Measurements from ENCODE around the gene BIN1. TPM values are rescaled to one million over a fixed set of nuclear protein-coding genes. Genes with fewer than 3 reads are reported as not detected.

The BIN1 gene
- total RNA-seq, 6 donors from 2014 or later = 32.3 to 57.0 (median 42.9) TPM

DNA sequence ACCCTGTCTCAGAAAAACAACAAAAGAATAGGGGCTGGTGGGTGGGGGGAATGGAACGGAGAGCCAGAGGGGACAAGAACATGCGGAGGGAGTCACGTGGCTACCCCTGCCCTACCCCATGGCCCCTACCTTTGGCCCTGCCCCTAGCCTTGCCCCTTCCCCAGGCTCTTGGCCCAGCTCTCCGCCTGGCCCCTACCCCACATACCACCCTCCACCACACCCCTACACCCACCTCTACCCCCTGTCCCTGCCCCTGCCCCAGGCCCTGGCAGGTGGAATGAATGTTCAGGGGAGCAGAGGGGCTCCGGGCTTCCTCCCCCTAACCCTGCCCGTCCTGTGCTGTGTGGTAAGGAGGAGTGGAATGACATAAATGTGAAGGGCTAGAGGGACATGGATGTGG, 15.1 kb downstream of the BIN1 start:
- H3K36me3 ChIP-seq = no peaks in the 10 kb centered on the region
- H3K4me1 ChIP-seq = peaks cover 20 to 40% (median 27%) of the 10 kb centered on the region in 4 donors
- no peak overlapping the region for H3K4me3 ChIP-seq
- DNase-seq (no peak), ATAC-seq (ENCODE audit: low FRiP score in 2 of 2) (no peak)
- H3K27ac ChIP-seq = no peak overlapping the region
- WGBS, 2 donors = 92 to 94% methylated on average over 5 to 6 of the region's 6 CpGs
- no peaks in the 10 kb centered on the region for H3K27me3 ChIP-seq
- no peak for TF ChIP-seq POLR2AphosphoS5 (IDR thresholded peaks at IDR 0.05)
- TF ChIP-seq, protein P1, sequence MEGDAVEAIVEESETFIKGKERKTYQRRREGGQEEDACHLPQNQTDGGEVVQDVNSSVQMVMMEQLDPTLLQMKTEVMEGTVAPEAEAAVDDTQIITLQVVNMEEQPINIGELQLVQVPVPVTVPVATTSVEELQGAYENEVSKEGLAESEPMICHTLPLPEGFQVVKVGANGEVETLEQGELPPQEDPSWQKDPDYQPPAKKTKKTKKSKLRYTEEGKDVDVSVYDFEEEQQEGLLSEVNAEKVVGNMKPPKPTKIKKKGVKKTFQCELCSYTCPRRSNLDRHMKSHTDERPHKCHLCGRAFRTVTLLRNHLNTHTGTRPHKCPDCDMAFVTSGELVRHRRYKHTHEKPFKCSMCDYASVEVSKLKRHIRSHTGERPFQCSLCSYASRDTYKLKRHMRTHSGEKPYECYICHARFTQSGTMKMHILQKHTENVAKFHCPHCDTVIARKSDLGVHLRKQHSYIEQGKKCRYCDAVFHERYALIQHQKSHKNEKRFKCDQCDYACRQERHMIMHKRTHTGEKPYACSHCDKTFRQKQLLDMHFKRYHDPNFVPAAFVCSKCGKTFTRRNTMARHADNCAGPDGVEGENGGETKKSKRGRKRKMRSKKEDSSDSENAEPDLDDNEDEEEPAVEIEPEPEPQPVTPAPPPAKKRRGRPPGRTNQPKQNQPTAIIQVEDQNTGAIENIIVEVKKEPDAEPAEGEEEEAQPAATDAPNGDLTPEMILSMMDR (IDR thresholded peaks at IDR 0.05) = no peak
- no peak for TF ChIP-seq EP300 (IDR thresholded peaks at IDR 0.05)
- TF ChIP-seq POLR2A (IDR thresholded peaks at IDR 0.05) = no peak
- no peaks in the 10 kb centered on the region for H3K9me3 ChIP-seq

DNA sequence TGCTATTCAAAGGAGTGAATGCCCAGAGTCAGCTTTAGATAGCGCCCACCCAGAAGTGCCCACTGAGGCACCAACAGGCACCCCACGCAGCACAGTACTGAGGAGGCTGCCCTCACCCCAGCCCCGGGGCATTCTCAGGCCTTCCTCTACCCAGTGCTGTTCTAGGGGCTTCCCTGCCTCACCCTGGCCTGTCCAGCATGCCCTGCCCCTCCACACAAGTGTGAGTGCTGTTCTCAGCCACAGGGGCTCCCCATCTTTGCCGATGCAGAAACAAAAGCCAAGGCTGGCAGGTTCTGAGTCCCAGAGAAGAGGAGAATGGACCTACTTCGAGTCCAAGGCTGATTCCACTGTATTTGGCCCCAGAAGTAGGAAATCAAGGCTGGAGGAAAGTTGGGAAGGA, 15.8 kb downstream of the BIN1 start:
- no peak for ATAC-seq (ENCODE audit: low FRiP score in 2 of 2)
- Histone ChIP-seq H3K27ac (no peak overlapping the region), H3K4me3 (no peak overlapping the region), H3K9me3 (no peaks in the 10 kb centered on the region), H3K36me3 (no peaks in the 10 kb centered on the region), H3K4me1 (peaks cover 25 to 45% (median 34%) of the 10 kb centered on the region in 4 donors), H3K27me3 (no peaks in the 10 kb centered on the region)
- WGBS, 2 donors = 90 to 92% methylated on average over 4 to 5 of the region's 5 CpGs
- no peak for DNase-seq
- no peak for TF ChIP-seq EP300 (IDR thresholded peaks at IDR 0.05)
- TF ChIP-seq, protein P1 (IDR thresholded peaks at IDR 0.05) = no peak
- no peak for TF ChIP-seq POLR2A (IDR thresholded peaks at IDR 0.05)
- TF ChIP-seq POLR2AphosphoS5 (IDR thresholded peaks at IDR 0.05) = no peak

DNA sequence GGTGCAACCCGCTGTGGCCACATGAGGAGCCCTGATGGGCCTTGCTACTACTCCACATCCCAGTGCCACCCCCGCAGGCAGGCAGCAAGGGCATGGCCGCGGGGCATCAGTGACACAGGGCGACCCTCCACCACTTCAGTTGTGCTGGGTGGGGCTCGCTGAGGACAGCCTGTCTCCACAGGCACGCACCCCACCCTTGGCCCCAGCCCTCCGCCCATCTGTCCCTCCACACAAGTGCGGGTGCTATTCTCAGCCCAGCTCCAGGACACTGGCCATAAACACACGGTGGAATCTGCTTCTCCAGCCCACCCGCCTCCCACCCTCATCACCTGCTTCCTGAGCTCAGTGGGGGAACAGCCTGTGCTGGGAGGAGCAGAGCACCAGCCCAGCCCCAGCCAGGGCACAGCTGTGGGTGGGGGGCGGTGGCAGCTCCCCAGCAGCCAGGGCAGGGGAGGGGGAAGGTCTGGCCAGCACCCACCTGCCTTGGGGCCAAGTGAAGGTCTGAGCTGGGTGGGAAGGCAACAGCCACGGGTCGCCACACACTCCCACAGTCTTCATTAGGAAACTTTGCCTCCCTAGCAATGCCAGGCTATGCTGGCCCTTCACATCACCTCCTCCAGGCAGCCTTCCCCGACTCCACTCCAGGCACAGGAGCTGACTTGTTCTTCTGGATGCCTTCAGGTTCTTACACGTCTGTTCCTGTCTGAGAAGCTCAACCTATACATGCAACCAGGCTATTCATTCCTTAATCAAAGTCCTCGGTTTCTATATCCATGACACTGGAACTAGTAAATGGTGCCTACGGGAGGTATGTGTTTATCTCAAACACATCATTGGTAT, 16.5 kb downstream of the BIN1 start:
- Histone ChIP-seq H3K4me1 (peaks cover 30 to 51% (median 40%) of the 10 kb centered on the region in 4 donors), H3K27me3 (no peaks in the 10 kb centered on the region), H3K36me3 (no peaks in the 10 kb centered on the region), H3K27ac (no peak overlapping the region), H3K9me3 (no peaks in the 10 kb centered on the region), H3K4me3 (no peak overlapping the region)
- TF ChIP-seq, protein P1 (IDR thresholded peaks at IDR 0.05) = no peak
- TF ChIP-seq POLR2A (IDR thresholded peaks at IDR 0.05) = no peak
- no peak for TF ChIP-seq EP300 (IDR thresholded peaks at IDR 0.05)
- TF ChIP-seq POLR2AphosphoS5 (IDR thresholded peaks at IDR 0.05) = no peak
- ATAC-seq (ENCODE audit: low FRiP score in 2 of 2) (no peak), DNase-seq (peak in 1 of 2 donors; percentile 64)
- WGBS, 2 donors = 80 to 85% methylated on average over 9 to 15 of the region's 18 CpGs

DNA sequence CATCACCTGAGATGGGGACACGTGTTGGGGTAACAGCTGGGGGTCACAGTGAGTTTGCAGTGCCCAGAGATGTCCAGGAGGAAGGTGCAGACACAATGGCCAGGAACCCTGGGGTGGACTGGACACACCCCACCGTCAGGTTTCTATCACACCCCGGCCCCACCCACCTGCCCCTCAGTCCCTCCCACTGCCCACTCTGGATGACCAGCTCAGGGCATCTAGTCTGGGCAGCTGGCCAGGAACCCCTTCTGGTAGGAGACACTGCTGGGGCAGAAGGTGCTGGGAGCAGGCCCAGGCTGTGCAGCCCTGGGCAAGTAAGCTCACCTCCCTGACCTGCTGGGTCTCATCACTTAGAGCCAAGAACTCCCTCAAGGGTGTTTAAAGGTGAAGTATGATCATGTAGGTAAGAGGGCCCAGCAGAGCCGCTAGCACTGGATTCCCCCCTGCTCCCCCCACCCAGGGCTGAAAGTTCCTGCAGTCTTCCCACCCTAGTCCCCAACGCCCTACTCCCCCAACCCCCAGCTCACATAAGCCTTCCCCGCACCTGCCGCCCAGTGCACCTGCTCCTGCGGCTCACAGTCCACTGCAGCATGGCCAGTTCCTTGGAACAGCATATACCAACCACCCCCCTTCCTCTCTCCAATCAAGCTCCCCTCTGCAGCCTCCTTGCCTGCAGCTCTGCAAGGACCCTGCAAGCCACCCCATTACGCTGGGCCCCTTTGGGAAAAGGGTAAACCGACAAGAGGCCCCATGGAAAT, 17.3 kb downstream of the BIN1 start:
- Histone ChIP-seq H3K4me1 (peaks cover 33 to 55% (median 41%) of the 10 kb centered on the region in 4 donors), H3K27me3 (no peaks in the 10 kb centered on the region), H3K9me3 (no peaks in the 10 kb centered on the region), H3K27ac (no peak overlapping the region), H3K36me3 (no peaks in the 10 kb centered on the region), H3K4me3 (no peak overlapping the region)
- WGBS, 2 donors = 91 to 94% methylated on average over 6 to 10 of the region's 10 CpGs
- TF ChIP-seq EP300 (IDR thresholded peaks at IDR 0.05) (no peak), POLR2A (IDR thresholded peaks at IDR 0.05) (no peak), POLR2AphosphoS5 (IDR thresholded peaks at IDR 0.05) (no peak)
- TF ChIP-seq, protein P1 (IDR thresholded peaks at IDR 0.05) = no peak
- DNase-seq (no peak), ATAC-seq (ENCODE audit: low FRiP score in 2 of 2) (no peak)
